Transverse colon (tissue), 4 donors: Measurements from ENCODE around the gene PPARA.

Experiments
- EP300 ChIP-seq: sonication (generic); formaldehyde crosslinking; IDR thresholded peaks from one replicate; pipeline ENCODE4 v1.6.1; 2017; ENCODE audit warnings: antibody characterized with exemption, low read depth
- POLR2A ChIP-seq: fragments of 450-650 bp; IDR thresholded peaks from one replicate; pipeline ENCODE4 v1.6.1; 2016; ENCODE audit warnings: antibody characterized with exemption, mild to moderate bottlenecking, moderate library complexity
- POLR2AphosphoS5 ChIP-seq, 3 donors: sonication (generic); formaldehyde crosslinking; IDR thresholded peaks; one replicate each; pipeline ENCODE4 v1.6.1; 2016; ENCODE audit warnings: antibody characterized with exemption in 3 of 3
- TF ChIP-seq, protein P1 (sequence below), 5 experiments: fragments of 200-600 bp in 3 of 5; fragments of 450-650 bp in 2 of 5; sonication (generic) in 3 of 5; IDR thresholded peaks; 1 replicate in 2 of 5; 2 replicates in 3 of 5; pipeline ENCODE4 v1.5.1; 2016 to 2017; ENCODE audit warnings: antibody characterized with exemption in 5 of 5, inconsistent platforms in 3 of 5, mild to moderate bottlenecking in 2 of 5, moderate library complexity in 1 of 5

GRCh38 chr22:46233231-46233630, 82.9 kb downstream of the PPARA start:
- TF ChIP-seq, protein P1, sequence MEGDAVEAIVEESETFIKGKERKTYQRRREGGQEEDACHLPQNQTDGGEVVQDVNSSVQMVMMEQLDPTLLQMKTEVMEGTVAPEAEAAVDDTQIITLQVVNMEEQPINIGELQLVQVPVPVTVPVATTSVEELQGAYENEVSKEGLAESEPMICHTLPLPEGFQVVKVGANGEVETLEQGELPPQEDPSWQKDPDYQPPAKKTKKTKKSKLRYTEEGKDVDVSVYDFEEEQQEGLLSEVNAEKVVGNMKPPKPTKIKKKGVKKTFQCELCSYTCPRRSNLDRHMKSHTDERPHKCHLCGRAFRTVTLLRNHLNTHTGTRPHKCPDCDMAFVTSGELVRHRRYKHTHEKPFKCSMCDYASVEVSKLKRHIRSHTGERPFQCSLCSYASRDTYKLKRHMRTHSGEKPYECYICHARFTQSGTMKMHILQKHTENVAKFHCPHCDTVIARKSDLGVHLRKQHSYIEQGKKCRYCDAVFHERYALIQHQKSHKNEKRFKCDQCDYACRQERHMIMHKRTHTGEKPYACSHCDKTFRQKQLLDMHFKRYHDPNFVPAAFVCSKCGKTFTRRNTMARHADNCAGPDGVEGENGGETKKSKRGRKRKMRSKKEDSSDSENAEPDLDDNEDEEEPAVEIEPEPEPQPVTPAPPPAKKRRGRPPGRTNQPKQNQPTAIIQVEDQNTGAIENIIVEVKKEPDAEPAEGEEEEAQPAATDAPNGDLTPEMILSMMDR (IDR thresholded peaks at IDR 0.05) = no peak
- TF ChIP-seq POLR2A = no peak
- no peak for TF ChIP-seq EP300
- no peak for TF ChIP-seq POLR2AphosphoS5 (IDR thresholded peaks at IDR 0.05)
